Hematopoietic multipotent progenitor cell treated with erythropoietin and hydrocortisone succinate and interleukin-3 and kit ligand, for 17 days (in vitro differentiated cells): ENCODE results near the gene NUDT21.
A peak's percentile ranks its signal among the peaks of the same experiment; 100 is the strongest.

ENCODE experiments used
- DNase-seq: peaks from one replicate; pipeline ENCODE4 v3.0.0-alpha.2; 2015; ENCODE audit warnings: low spot score

The NUDT21 gene

GRCh38 chr16:56462064-56462796, 11.1 kb upstream of the NUDT21 start:
- DNase-seq, result no peak

- no peak for DNase-seq
These were observed 9.0 kb upstream of the NUDT21 start for GRCh38 chr16:56460101-56460500.

GRCh38 chr16:56457927-56458470, 6.9 kb upstream of the NUDT21 start:
- DNase-seq, result no peak

GRCh38 chr16:56451753-56452689, 889 bp upstream of the NUDT21 start:
- no peak for DNase-seq

- no peak for DNase-seq
These were observed 702 bp downstream of the NUDT21 start for GRCh38 chr16:56450275-56450985.

GRCh38 chr16:56448005-56448404, 3.1 kb downstream of the NUDT21 start:
- no peak for DNase-seq

GRCh38 chr16:56447286-56447685, 3.8 kb downstream of the NUDT21 start:
- DNase-seq, result no peak

- peak; percentile 47 for DNase-seq
These were observed 13.1 kb downstream of the NUDT21 start for GRCh38 chr16:56438038-56438437.

- DNase-seq, result no peak
These were observed 14.9 kb downstream of the NUDT21 start for GRCh38 chr16:56436258-56436657.

GRCh38 chr16:56428091-56428490, 23.0 kb downstream of the NUDT21 start:
- DNase-seq, result no peak

GRCh38 chr16:56426585-56426984, 24.5 kb downstream of the NUDT21 start:
- DNase-seq, result no peak

- DNase-seq, result peak; percentile 83
These were observed 25.7 kb downstream of the NUDT21 start, which contains the start of gene AMFR for GRCh38 chr16:56425439-56425832. Gene AMFR (minus strand): TSS chr16:56425545. CDS start chr16:56425327, 218 bp downstream.

GRCh38 chr16:56424791-56425438, 26.2 kb downstream of the NUDT21 start:
- DNase-seq, result peak; percentile 53

GRCh38 chr16:56424404-56424764, 26.7 kb downstream of the NUDT21 start:
- no peak for DNase-seq

- DNase-seq, result peak; percentile 53
These were observed 27.3 kb downstream of the NUDT21 start for GRCh38 chr16:56423584-56424403.

GRCh38 chr16:56422896-56423441, 28.2 kb downstream of the NUDT21 start:
- DNase-seq, result no peak

- no peak for DNase-seq
These were observed 29.0 kb downstream of the NUDT21 start for GRCh38 chr16:56421976-56422669.

- DNase-seq, result no peak
These were observed 29.8 kb downstream of the NUDT21 start for GRCh38 chr16:56421313-56421712.

- DNase-seq, result no peak
These were observed 30.5 kb downstream of the NUDT21 start for GRCh38 chr16:56420613-56421012.
